HEK293T (cell line): ENCODE measurements around the gene PPP2R5A.

Source experiments
- BHLHE40 ChIP-seq: fragments of 450-650 bp; IDR thresholded peaks from 2 replicates; pipeline ENCODE4 v1.6.1; 2016; ENCODE audit warnings: mild to moderate bottlenecking, moderate library complexity, borderline replicate concordance
- FOXA1 ChIP-seq: fragments of 450-650 bp; IDR thresholded peaks from 2 replicates; pipeline ENCODE4 v1.6.1; 2016; ENCODE audit warnings: mild to moderate bottlenecking
- FOXK2 ChIP-seq: fragments of 450-650 bp; IDR thresholded peaks from 2 replicates; pipeline ENCODE4 v1.6.1; 2016; ENCODE audit warnings: mild to moderate bottlenecking
- FOXM1 ChIP-seq: fragments of 450-650 bp; IDR thresholded peaks from 2 replicates; pipeline ENCODE4 v1.6.1; 2017; ENCODE audit warnings: mild to moderate bottlenecking, borderline replicate concordance
- HDGF ChIP-seq: fragments of 450-650 bp; IDR thresholded peaks from 2 replicates; pipeline ENCODE4 v1.6.1; 2017; ENCODE audit warnings: antibody characterized with exemption, borderline replicate concordance
- LEF1 ChIP-seq: fragments of 450-650 bp; IDR thresholded peaks from 2 replicates; pipeline ENCODE4 v1.6.1; 2017; ENCODE audit warnings: mild to moderate bottlenecking, borderline replicate concordance
- NFRKB ChIP-seq: fragments of 450-650 bp; IDR thresholded peaks from 2 replicates; pipeline ENCODE4 v1.6.1; 2016; ENCODE audit warnings: mild to moderate bottlenecking, moderate library complexity
- SP1 ChIP-seq: fragments of 450-650 bp; IDR thresholded peaks from 2 replicates; pipeline ENCODE4 v1.6.1; 2017
- SUZ12 ChIP-seq: fragments of 450-650 bp; IDR thresholded peaks from 2 replicates; pipeline ENCODE4 v1.6.1; 2016; ENCODE audit warnings: mild to moderate bottlenecking
- TARDBP ChIP-seq: fragments of 450-650 bp; IDR thresholded peaks from 2 replicates; pipeline ENCODE4 v1.6.1; 2016
- ZNF384 ChIP-seq: fragments of 450-650 bp; IDR thresholded peaks from 2 replicates; pipeline ENCODE4 v1.6.1; 2016

- TF ChIP-seq SUZ12 (no peak), TARDBP (no peak), SP1 (no peak), FOXA1 (no peak), NFRKB (no peak), BHLHE40 (no peak), ZNF384 (no peak), FOXK2 (no peak), FOXM1 (no peak), LEF1 (no peak), HDGF (no peak)
Observed at GRCh38 chr1:212271823-212272485, 13.3 kb upstream of the PPP2R5A start.
